ENCODE data around the gene THRB.

THRB gene

DNA sequence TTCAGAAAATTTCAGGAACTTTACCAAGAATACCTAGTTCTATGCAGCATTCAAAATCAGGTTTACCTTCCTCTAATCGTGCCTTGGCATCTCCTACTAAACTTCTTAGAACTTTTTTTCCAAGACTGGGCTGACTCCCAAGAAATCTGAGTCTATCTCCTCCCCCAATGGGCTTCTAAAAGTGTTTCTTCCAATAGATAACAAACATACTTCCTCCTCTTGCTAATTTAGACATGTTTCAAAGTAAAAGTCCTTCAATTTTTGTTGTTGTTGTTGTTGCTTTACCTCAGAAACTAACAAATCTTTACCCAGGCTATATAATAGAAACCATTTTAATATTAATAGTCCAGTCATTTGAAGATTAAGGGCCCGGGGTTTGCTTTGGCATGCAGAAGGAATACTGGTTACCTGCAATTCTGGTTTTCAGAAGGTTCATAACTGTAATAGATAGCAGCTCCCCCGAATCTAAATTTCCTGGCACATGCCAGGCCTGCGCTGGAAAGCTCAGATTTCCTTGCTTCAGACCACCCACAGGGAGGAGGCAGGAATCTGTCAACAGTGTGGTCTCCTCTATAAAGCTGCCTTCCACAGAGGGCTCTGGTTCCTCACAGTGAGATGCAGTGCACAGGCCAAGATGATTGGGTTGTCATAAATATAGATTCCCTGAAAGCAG lies 188.7 kb downstream of the THRB start:
- DNase-seq (ENCODE audit: low read depth) = no peak

DNA sequence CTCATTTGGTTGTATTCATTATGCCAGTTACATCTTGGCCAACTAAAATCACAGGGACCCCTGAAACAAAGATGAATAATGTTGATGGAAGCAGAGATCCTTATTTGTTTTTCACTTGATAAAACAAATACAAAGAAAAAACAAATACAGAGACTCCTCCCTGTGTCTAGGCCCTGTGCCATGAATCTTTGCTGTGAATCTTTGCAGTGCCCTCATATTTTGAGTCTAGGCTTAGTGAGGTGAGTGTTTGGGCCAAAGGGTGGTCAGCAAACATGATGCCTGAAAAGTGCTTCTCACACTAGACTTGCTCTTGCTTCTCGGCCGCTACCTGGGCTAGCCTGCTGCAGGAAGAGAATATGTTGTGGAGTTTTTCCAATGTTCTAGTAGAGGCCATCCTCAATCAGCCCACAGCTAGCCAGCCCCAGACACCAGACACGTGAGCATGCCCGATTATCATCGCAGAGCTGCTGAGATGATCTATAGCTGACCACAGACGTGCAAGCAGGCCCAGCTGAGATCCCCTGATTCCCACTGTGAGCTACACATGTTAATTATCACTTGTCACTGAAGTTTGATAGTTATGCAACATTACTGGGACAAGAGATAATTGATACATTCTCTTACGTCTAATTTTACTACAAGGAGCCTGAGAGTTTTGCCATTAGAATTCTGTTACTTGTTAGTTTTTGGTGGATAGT lies 191.4 kb downstream of the THRB start:
- no peak for DNase-seq (ENCODE audit: low read depth)

DNA sequence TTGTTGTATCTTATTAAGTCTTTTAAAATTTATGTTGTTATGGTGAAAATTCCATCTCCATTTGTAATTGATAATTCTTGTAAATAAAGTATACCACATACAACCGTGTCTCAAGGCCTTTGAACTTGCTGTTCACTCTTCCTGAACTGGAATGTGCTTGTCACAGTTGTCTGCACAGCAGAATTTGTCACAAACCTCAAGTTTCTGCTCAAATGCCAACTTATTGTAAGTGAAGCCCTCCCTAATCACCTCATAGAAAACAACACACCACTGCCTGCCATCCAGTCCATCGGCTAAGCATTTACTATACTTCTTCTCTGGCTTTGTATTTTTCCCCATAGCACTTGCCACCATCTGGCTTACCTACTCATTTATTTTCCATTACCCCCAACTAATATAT lies 192.3 kb downstream of the THRB start:
- DNase-seq (ENCODE audit: low read depth) = no peak

DNA sequence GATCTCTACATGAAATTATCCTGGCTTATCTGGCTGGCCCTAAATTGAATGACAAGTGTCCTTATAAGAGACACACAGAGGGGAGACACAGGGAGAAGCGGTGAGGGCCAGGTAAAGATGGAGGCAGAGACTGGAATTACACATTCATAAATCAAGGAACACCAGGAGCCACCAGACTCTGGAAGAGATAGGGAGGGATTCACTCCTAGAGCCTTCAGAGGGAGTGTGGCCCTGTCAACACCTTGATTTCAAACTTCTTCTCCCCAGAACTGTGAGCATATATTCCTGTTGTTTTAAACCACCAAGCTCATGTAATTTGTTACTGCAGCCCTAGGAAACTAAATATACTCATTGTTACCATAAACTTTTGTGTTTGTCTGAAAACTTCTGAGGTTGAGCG lies 193.7 kb downstream of the THRB start:
- no peak for DNase-seq (ENCODE audit: low read depth)

DNA sequence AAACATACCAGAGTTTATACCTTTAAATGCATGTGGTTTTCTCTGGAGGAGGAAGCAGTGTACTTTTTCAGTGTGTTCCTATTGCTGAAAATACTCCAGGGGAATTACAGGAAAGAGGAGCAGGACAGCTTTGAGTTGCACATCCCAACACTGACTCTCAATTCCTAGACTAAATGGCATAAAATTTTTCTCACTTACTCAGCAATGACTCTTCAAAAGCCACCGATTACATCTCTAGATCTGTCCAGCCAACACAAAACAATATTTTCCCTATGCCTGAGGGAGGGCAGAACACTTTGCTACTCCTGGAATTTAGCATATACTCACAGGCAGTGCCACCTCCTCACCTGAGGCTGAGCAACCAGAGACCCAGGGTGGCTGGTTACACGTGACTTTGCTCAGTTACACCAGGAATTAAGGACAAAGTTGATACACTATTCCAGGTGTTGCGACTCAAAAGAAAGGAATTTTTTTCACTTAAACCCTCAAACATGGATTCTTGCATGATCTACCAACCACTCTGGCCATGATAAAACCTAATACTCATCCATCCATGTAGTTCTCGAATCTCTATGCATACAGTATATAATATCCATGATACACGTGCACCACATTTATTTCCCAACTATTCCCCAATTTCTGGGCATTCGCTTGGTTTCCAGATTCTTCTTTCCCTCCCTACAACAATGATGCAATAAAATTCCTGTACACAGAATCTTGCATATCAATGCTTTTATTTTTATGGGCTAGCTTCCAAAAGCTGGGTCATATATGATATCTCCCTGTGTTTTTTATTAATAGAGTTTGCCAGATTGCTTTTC lies 194.6 kb downstream of the THRB start:
- no peak for DNase-seq (ENCODE audit: low read depth)

DNA sequence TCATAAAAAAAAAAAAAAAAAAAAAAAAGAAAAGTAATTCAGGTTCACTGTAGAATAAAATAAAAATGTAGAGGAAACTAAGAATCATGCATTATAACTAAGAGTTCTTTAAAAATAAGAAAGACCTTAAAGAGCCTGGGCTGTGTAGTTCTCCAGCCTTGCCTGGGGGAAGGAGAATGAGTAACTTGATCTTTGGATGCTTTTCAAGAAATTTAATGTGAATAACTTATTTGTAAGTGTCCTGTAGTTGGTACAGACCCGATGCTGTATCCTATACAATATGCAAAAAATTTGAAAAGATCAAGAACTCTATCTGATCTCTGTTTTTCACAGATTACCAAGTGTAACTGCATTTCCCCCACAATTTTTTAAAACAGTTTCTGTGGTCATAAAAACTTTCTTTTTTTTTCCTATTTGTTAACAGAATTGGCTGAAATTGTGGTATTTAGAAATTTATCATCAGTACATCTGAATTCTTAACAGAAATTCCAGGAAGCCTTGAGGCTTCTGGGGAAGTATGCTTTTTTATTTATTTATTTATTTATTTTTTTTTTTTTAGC lies 195.3 kb downstream of the THRB start:
- no peak for DNase-seq (ENCODE audit: low read depth)

DNA sequence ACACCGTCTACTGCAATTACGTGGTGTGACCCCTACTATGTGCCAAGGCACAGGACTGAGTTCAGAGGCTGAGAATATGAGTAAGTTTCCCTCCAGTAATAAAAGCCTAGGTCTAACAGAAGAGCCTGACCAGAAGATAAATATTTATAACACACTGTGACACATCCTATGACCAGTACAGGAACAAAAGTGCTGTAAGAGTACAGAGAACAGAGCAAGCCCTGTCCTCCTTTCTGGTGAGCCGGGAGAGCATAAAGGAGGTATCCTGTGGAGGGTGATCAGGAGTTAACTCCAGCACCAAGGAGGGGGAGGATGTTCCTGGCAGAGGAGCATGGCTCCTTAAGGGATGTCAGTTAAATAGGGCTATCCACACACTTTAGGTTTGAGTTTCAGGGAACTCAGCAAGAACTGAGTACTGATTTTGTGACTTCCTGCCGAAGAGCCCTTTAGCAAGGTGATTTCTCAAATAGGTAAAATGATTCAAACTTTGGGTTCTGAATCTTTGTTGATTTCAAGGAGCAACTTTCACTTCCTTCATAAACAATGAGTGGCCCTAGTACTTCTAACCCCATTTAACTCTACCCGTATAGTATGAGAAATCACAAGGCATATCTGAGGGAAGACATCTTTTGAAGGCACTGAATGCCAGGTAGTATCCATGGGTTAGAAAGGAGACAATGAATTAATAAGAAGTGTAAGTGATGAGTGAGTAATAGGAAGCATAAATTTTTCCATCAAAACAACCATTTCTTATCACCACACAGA lies 198.0 kb downstream of the THRB start:
- no peak for DNase-seq (ENCODE audit: low read depth)

DNA sequence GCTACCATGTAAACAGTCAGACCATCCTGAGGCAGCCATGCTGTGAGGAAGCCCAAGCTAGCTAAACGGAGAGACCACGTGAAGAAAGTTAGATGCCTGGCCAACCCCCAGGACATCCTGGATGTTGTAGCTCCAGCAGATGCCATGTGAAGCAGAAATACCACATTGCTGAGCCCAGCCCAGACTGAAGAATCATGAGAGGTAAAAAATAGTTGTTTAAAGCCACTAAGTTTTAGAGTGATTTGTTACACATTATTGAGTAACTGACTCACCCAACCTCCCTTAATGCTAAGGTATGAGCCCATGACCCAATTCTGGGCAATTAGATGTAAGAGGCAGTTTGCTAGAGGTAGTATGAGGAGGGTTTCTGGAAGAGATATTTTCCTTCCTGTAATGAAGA lies 200.5 kb downstream of the THRB start:
- DNase-seq (ENCODE audit: low read depth) = no peak

DNA sequence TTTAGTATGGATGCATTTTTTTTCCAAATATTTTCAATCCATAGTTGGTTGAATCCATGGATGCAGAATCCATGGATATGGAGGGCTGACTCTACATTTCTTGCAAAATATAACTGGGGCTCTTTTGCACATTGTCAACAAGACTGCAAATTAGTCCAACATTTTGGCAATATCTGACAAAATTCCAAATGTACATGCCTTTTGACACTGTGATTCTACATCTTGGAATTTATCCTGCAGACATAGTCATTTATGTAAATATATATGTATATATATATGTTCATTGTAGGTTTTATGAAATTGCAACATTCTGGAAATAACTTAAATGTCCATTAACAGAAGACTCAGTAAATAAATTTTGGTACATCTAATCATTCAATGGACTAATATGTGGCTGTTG lies 203.0 kb downstream of the THRB start:
- DNase-seq (ENCODE audit: low read depth) = no peak

DNA sequence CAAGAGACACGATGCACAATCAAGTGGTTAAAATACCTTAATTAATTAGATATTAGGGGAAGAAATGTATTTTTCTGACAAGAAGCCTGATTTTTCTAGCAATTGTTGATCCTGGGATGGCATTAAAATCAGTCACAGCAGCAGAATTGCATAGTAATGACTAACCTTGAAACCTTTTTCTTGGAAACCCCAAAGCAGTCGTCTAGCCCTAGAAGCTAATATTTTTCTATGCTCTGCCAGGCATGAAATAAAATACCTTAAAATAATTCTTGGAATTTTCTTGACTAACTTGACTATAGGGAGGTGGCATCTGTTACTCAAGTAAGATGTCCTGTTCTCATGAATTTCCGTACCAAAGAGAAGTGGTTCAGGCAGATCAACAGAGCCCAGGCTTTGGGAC lies 204.1 kb downstream of the THRB start:
- DNase-seq (ENCODE audit: low read depth) = no peak

DNA sequence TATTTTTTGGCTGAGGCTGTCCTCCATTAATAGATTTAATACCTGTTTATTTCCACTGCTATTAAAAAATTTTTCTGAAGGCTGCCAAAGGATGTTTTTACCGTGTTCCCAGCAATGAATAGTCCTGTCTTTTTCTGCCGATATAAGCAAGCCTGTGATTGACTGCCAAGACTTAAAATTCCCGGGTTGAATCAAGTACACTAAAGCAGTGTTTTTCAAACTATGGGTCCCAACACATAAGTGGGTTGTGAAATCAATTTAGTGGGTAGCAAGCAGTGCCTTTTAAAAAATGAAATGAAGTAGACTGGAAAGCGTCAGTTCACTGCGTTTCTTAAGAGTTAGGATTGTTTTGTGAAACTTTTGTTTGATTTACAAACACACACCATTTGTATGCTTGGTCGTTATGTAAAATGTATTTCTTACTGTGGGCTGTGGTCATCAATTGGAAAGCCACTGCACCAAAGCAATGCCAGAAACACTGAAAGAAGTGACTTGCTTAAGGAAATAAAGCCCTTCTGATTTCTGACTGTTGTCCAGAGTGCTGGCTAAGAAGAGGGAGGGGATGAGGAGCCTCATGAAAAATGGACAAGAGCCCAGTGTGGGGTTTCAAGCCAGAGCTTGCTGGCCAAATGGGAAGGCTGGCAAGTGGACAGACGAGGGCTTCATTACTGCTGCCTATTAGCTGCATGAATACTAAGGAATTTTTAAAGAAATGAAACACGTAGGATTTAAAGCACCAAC lies 206.0 kb downstream of the THRB start:
- no peak for DNase-seq (ENCODE audit: low read depth)

DNA sequence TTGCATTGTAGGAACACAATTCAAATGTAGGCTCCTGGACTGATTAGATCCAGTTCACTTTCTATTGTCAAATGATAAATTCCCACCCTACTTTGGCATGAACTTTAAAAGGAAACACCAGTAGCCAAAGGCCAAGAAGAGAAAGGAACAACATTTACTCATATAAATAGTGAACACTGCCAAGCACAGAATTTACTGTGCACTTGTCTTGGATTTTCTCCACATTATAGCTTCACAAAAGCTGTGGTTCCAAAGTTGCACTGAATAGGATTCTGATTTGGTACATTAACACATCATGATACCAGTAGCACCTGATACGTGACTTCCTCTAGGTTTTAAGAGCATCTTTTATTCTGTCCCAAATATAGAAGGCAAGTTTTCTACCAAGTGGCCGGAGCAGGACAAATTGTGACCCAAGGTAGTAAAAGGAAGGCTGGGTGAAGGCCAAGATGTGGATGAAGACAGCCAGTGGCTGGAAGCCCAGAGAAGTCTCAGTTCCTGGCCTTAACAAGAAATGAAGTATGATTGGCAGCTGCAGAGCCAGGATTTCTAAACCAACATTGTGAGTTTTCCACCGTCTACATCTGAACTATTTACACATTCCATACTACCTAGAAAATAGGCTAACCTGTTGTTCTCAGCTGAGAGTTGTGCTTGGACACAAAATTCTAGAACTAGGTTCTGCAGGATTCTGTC lies 206.7 kb downstream of the THRB start:
- DNase-seq (ENCODE audit: low read depth) = no peak

DNA sequence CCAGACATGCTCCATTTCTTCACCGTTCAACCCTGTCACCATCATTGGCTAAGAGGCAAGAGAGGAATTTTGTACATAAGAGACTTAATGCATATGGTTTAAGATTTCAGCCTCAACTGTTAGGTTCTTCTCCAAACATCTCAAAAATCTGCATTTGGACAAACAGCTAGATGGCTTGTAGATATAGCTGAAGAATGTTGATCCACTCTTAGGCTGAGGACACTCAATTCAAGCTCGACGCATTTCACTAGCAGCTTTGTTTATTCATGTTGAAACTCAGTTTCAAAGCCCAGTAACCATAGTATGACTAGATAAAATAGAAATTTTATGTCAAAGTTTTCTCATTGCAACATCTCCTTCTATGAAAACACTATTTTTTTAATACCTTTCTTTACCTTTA lies 208.2 kb downstream of the THRB start:
- DNase-seq (ENCODE audit: low read depth) = no peak

DNA sequence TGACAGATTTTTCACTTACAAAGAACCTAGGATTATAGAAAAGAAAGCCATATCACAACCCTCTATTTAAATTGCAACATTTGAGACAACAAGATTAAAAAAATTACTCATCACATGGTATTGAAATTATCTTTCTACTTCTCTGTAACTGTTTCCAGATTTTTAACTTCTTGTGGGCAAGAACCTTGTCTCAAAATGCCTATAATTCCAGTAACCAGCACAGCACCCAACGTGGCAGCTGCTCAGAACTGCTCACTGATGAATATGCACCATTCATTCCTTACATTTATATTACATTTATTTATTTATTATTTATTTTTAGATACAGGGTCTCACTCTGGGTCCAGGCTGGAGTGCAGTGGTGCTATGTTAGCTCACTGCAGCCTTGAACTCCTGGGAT lies 216.1 kb downstream of the THRB start:
- DNase-seq (ENCODE audit: low read depth) = no peak

DNA sequence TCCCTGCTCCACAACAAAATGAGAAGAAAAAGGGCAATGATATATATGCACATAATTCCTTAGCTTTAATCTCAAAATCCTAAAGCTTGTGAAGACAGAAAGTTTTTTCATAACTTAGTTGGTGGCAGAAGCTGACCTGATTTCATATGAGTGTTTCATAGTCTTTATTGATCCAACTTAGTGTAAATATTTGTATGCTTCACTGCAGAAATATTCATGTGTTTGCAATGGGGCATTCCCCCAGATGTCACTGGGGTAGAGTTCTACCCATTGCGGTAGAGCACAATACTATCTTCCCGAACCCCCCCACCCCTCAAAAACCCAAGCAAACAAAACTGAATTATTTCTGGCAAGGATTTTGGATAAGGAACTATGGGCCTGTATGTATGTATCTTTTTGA lies 221.2 kb downstream of the THRB start:
- no peak for DNase-seq (ENCODE audit: low read depth)

DNA sequence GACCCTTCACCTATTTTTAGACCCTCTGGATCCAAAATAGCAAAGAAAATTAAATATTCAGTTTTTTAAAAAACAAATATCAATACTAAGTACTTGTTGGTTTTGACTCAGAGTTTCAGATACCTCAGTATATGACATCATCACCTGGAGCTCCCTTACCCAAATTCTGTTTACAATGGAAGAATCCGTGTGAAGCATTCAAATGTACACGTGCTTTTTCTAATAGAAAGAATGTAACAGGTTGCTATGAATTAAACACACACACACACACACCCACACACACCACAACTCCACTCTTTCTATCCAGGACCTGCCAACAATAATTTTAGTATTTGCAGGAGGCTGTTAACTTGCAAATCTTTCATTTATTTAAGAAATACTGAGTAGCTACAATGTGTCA lies 221.8 kb downstream of the THRB start:
- DNase-seq (ENCODE audit: low read depth) = no peak

DNA sequence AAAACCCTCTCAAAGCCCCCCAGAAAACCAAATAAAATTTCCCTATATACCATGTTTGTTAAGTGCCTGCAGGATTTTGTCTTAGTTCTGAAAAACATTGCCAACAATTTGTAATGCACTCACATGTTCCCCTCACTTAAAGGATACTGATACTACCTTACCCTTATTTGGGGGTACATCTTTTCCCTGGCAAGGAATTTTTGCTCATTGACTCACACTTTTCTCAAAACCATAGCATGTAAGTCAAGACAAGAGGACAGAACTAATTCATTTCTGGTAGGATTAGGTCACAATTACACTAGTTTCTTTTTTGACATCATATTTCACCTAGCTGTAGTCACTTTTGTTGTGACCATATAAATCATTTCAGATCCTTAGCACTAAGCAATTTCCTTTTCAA lies 222.2 kb downstream of the THRB start:
- no peak for DNase-seq (ENCODE audit: low read depth)

DNA sequence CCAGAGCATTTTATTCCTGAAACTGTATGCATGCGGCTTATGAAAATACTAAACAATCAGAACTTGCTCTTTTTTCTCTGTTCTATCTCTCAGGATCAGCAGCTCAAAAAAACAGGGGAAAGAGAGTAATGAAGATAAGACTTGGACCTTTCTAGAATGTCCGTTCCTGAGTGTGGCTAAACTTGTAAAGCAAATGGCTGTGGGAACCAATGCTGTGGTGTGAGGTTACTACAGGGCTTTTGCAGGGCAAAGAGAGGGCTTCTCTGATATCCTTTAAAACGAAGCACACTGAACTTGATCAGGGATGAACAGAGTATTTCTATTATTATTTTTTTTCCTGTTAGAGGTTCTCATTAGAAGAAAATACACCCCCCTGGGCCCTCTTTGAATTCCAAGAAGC lies 223.4 kb downstream of the THRB start:
- no peak for DNase-seq (ENCODE audit: low read depth)

DNA sequence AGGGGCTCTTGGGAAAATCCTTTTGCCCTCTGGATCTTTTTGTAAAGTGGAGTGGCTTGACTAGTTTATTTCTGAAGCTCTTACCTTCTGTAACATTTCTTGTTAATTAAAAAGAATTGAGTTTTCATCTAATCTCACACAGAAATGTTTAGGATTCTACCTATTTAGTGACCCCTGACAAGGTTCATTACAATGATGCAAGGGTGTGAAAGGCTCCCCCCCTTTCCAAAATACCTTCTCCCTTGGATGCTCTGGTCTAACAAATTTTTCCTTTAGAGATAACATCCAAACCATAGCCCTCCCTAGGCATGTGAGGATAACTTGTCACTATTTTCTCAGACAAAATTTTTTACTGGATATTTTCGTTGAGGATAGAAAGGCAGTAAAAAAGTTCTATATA lies 223.9 kb downstream of the THRB start:
- DNase-seq (ENCODE audit: low read depth) = no peak

DNA sequence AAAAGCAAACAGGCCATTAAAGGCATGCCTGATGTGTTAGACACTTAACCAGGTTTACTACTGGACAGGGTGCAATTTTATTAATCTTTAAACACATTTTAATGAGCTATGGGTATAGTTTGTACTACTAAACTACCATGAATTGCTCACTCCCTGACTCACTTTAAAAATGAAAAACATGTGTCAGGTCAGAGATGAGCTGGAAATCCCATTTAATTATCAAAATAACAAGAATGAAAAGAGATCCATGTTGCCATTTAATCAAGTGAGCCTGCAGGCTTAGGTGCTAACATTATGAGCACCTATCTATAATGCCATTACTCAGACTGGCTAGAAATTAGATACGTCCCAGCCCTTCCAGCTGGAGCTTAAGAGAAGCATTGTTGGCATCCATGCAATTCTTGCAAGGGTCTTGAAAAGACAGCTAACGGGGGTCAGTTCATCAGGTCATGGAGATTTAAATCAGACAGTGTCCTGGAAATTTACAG lies 224.4 kb downstream of the THRB start:
- no peak for DNase-seq (ENCODE audit: low read depth)

DNA sequence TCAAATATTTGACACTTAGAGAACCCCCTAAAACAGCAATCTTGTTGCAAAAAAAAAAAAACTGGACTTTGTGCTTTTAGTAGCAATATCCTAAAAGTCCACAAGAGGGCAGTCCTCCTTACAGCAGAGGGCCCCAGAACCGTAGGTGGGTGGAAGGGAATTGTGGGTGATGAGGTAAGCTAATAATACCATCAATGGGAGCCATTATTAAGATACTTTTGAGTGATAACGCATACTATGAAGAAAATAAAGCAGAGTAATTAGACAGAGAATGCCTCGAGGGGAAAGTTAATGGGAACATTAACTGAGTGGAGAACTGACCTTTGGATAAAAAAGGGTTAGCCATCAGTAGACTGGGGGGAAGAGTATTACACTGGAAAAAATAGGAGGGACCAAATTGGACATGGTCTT lies 229.9 kb downstream of the THRB start:
- DNase-seq (ENCODE audit: low read depth) = no peak

All from stimulated activated CD8-positive, alpha-beta memory T cell treated with anti-CD3 and anti-CD28 coated beads, Interleukin-15, amount 100 ng/mL, for 1 hour (primary cell).